Small intestine (tissue), 7 donors: Measurements from ENCODE around the gene RAD51D. TPM values are rescaled to one million over a fixed set of nuclear protein-coding genes. Genes with fewer than 3 reads are reported as not detected.

Experiments used
- DNase-seq, 2 donors: peaks; one replicate each; pipeline versions ENCODE4 v3.0.0 to v3.0.0-alpha.2; 2013
- FAIRE-seq: peaks from 2 replicates; lab custom pipeline; 2012; peaks lifted over from hg19 to GRCh38; lab: Jason Lieb, UNC
- H3K27ac ChIP-seq, 3 donors: one replicate each; pipeline ENCODE4 v1.5.1; 2013; ENCODE audit warnings: low read length in 2 of 3, mild to moderate bottlenecking in 2 of 3, control low read depth in 1 of 3, inconsistent platforms in 1 of 3, low read depth in 1 of 3, moderate library complexity in 1 of 3
- H3K27me3 ChIP-seq, 3 donors: one replicate each; pipeline ENCODE4 v1.6.1; 2013; ENCODE audit warnings: low read length in 3 of 3, inconsistent platforms in 1 of 3; ENCODE audit not compliant: control insufficient read depth in 3 of 3, insufficient read depth in 3 of 3
- H3K36me3 ChIP-seq, 3 donors: one replicate each; pipeline ENCODE4 v1.6.1; 2013; ENCODE audit warnings: low read length in 3 of 3, inconsistent platforms in 1 of 3, low read depth in 1 of 3, mild to moderate bottlenecking in 1 of 3, moderate library complexity in 1 of 3; ENCODE audit not compliant: control insufficient read depth in 3 of 3, insufficient read depth in 2 of 3
- H3K4me1 ChIP-seq, 3 donors: one replicate each; pipeline ENCODE4 v1.6.1; 2013; ENCODE audit warnings: low read length in 2 of 3, inconsistent platforms in 1 of 3, low read depth in 1 of 3, mild to moderate bottlenecking in 1 of 3, moderate library complexity in 1 of 3; ENCODE audit not compliant: control insufficient read depth in 3 of 3, insufficient read depth in 2 of 3
- H3K4me3 ChIP-seq, 3 donors: one replicate each; pipeline ENCODE4 v1.5.1; 2013; ENCODE audit warnings: low read length in 3 of 3, control low read depth in 1 of 3, inconsistent platforms in 1 of 3, low read depth in 1 of 3, mild to moderate bottlenecking in 1 of 3, moderate library complexity in 1 of 3
- H3K9me3 ChIP-seq, 2 donors: one replicate each; pipeline ENCODE4 v1.6.1; 2013; ENCODE audit warnings: low read depth in 1 of 2, low read length in 1 of 2; ENCODE audit not compliant: control insufficient read depth in 2 of 2, insufficient read depth in 1 of 2
- WGBS, 3 donors: extraction: QIAGEN DNeasy Blood & Tissue Kit; methylation state at CpG; one replicate each; pipeline ENCODE4 v1.1.7; 2013; 5-methylcytosine and 5-hydroxymethylcytosine counted together
- polyA plus RNA-seq, 4 donors: library from polyadenylated mRNA; stranded (reverse) in 3 of 4; unstranded in 1 of 4; fragments of 200-250 nt in 3 of 4; fragments of 120-200 nt in 1 of 4; gene quantifications; one replicate each; pipeline versions ENCODE4 v1.2.1 to v1.2.3, GENCODE V29; 2013
- donor health status: healthy with polysubstance abuse.
- donor health status: control.
- donor health status: control.
- donor health status: Bipolar disorder and iron deficiency.
- donor health status: healthy.

The RAD51D gene
- polyA plus RNA-seq, 4 donors: 0.89 to 12.2 (median 7.4) TPM

DNA sequence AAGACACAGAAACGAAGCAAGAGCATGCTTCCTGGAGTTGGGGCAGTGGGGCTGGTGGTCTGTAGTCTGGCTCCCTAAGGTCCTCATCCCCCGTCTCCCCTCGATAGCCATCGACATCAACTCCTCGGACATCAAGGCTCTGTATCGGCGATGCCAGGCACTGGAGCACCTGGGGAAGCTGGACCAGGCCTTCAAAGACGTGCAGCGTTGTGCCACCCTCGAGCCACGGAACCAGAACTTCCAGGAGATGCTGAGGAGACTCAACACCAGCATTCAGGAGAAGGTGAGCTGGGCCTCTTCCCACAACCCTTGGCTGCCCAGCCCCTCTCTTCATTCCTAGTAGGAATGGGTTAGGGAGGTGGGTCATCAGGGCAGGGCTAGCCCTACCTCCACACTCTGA, 30.3 kb upstream of the RAD51D start:
- H3K36me3 ChIP-seq: no peaks in the 10 kb centered on the region
- WGBS, 3 donors: 89 to 92% (median 90%) methylated on average over 11 of the region's 11 CpGs
- FAIRE-seq: no peak
- DNase-seq: no peak
- H3K4me1 ChIP-seq: no peaks in the 10 kb centered on the region
- no peak overlapping the region for H3K4me3 ChIP-seq
- no peak overlapping the region for H3K27ac ChIP-seq
- no peaks in the 10 kb centered on the region for H3K27me3 ChIP-seq
- H3K9me3 ChIP-seq: no peaks in the 10 kb centered on the region

- no peak for DNase-seq
- no peak overlapping the region for H3K4me3 ChIP-seq
- no peak overlapping the region for H3K27ac ChIP-seq
- WGBS, 3 donors: 68 to 73% (median 71%) methylated on average over 9 of the region's 9 CpGs
- H3K36me3 ChIP-seq: no peaks in the 10 kb centered on the region
- H3K27me3 ChIP-seq: no peaks in the 10 kb centered on the region
- FAIRE-seq: no peak
- H3K4me1 ChIP-seq: no peaks in the 10 kb centered on the region
- H3K9me3 ChIP-seq: no peaks in the 10 kb centered on the region
These were observed 28.5 kb upstream of the RAD51D start for GRCh38 chr17:35148144-35148543.

DNA sequence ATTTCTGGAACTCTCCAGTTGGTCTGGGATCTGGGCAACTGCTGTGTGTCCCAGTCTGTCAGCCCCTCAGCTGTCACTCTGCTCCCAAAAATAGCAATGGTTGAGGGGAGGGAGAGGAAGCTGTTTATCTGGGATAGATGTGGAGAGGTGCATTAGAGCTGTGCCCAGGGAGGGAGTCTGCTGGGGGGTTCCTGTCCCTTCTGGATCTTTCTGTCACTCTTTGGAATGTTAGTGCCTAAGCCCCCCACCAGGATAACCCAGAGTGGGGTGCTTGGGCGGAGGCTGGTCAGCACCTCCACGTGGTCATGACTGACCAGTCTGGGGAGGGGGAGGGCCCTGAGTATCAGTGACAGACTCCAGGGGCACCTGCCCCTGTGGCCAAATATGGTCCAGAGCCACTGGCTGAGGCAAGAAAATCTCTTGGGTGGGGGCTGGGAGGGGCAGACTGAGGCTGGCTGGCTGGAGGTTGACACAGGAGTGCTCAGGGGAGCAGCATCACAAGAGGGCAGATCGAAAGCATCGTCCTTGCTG, 27.8 kb upstream of the RAD51D start, which contains the start of gene UNC45B:
UNC45B (plus strand) TSS at position 443 of the 531 bp plus-strand sequence. CDS start 447 bp downstream, outside the sequence.
- Histone ChIP-seq H3K9me3 (no peaks in the 10 kb centered on the region), H3K4me1 (no peaks in the 10 kb centered on the region), H3K4me3 (no peak within 1 kb of the TSS), H3K27ac (no peak within 1 kb of the TSS), H3K36me3 (no peaks in the 10 kb centered on the region), H3K27me3 (no peaks in the 10 kb centered on the region)
- DNase-seq: no peak
- 69 to 82% (median 71%) methylated on average over 4 of the region's 4 CpGs for WGBS, 3 donors
- FAIRE-seq: no peak

DNA sequence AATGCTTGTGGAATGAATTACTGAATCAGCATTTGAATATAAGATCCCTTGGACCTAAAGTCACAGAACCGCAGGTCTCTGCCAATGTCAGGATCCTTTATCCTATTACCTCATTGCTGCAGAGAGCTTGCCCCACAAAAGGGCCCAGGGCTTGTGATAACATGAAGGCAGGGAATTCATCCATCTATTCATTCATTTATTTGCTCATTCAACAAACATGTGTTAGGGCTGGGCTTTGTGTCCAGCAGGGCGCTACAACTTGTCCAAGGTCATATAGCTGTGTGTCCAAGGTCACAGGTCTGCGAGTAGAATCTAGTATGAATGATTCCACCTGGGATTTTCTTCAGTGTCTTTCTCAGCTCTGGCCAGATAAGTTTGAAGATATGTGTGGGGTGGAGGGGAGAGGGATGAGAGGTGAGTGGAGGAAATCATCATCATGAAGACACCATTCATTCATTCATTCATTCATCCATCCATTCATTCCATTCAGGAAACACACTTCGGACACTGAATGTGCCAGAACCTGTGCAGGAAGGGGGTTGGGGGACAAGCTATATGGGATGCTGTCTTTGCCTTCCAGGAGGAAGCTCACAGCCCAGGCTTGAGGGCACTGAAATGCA, 26.7 kb upstream of the RAD51D start:
- H3K4me1 ChIP-seq: no peaks in the 10 kb centered on the region
- FAIRE-seq (no peak), DNase-seq (no peak)
- H3K36me3 ChIP-seq: no peaks in the 10 kb centered on the region
- H3K4me3 ChIP-seq: no peak overlapping the region
- H3K27me3 ChIP-seq: no peaks in the 10 kb centered on the region
- H3K27ac ChIP-seq: no peak overlapping the region
- WGBS, 3 donors: 66 to 79% (median 72%) methylated on average over 4 of the region's 4 CpGs
- no peaks in the 10 kb centered on the region for H3K9me3 ChIP-seq

GRCh38 chr17:35144840-35145239, 25.2 kb upstream of the RAD51D start:
- H3K4me1 ChIP-seq: no peaks in the 10 kb centered on the region
- no peaks in the 10 kb centered on the region for H3K27me3 ChIP-seq
- WGBS, 3 donors: 78 to 80% (median 80%) methylated on average over 4 of the region's 4 CpGs
- H3K4me3 ChIP-seq: no peak overlapping the region
- FAIRE-seq: no peak
- no peak for DNase-seq
- no peaks in the 10 kb centered on the region for H3K9me3 ChIP-seq
- H3K36me3 ChIP-seq: peaks cover 0 to 1% (median 0%) of the 10 kb centered on the region in 3 donors
- H3K27ac ChIP-seq: no peak overlapping the region

GRCh38 chr17:35142467-35142796, 22.8 kb upstream of the RAD51D start:
- Histone ChIP-seq H3K36me3 (peaks cover 0 to 19% (median 4%) of the 10 kb centered on the region in 3 donors), H3K4me1 (no peaks in the 10 kb centered on the region), H3K4me3 (no peak overlapping the region), H3K27me3 (no peaks in the 10 kb centered on the region), H3K27ac (no peak overlapping the region), H3K9me3 (no peaks in the 10 kb centered on the region)
- FAIRE-seq: no peak
- no peak for DNase-seq
- 66 to 73% (median 69%) methylated on average over 8 of the region's 8 CpGs for WGBS, 3 donors

DNA sequence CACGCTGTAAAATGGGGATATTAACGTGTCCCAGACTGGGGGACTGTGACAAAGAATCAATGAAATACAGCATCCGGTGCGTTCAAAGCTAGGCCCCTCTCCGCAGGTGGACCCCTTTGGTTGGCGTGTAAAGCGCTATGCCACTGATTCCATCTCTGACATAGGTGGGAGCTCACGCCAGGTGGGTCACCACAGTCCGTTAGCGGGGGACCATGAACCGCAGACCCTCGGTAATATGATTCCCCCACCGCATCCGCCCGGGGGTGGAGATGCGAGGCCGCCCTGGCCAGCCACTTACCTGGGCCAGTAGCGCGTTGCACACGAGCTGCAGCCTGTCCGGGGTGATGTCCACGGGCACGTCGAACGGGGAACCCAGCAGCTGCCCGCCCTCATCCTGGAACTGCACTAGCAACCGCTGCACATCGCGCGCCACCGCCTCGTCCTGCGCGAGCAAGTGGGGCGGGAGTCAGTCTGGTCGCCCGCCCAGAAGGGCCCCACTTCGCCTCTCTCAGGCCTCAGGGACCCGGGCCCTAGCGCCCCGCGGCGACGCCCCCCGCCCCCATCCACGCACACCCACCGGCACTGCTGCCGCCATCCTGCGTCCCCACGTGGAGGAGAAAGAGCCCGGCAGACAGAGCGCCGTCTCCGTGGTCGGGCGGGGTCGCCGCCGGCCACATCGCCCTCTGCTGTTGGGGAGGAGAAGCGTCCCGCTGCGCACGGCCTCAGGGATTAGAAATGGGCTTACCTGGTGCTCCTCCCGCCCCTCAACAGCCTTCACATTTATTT, 22.2 kb upstream of the RAD51D start, which contains the start of gene NLE1:
NLE1 (minus strand) TSS at position 623 of the 786 bp plus-strand sequence; CDS start at position 595, 28 bp downstream.
- H3K4me3 ChIP-seq: peak within 1 kb of the TSS; percentile 71 to 90 (median 80)
- DNase-seq (peak; percentile 69 to 89), FAIRE-seq (no peak)
- H3K9me3 ChIP-seq: no peaks in the 10 kb centered on the region
- H3K27ac ChIP-seq: no peak within 1 kb of the TSS
- WGBS, 3 donors: 0 to 1% (median 1%) methylated on average over 59 to 65 of the region's 65 CpGs
- no peaks in the 10 kb centered on the region for H3K27me3 ChIP-seq
- peaks cover 0 to 25% (median 7%) of the 10 kb centered on the region in 3 donors for H3K36me3 ChIP-seq
- no peaks in the 10 kb centered on the region for H3K4me1 ChIP-seq

DNA sequence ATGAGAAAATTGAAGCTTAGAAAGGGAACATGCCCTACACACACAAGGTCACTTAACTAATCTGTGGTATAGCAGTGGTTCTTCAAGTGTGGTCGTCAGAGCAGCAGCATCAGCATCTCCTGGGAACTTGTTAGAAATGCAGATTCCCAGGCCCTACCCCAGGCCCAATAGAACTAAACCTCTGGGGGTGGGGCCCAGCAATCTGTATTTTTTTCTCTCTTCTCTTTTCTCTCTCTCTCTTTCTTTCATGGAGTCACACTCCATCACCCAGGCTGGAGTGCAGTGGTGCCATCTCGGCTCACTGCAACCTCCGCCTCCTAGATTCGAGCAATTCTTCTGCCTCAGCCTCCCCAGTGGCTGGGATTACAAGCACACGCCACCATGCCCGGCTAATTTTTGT, 18.6 kb upstream of the RAD51D start:
- no peak overlapping the region for H3K4me3 ChIP-seq
- no peak overlapping the region for H3K27ac ChIP-seq
- H3K36me3 ChIP-seq: peaks cover 0 to 55% (median 17%) of the 10 kb centered on the region in 3 donors
- 92 to 95% (median 95%) methylated on average over 6 of the region's 6 CpGs for WGBS, 3 donors
- no peak for DNase-seq
- H3K4me1 ChIP-seq: no peaks in the 10 kb centered on the region
- no peaks in the 10 kb centered on the region for H3K9me3 ChIP-seq
- FAIRE-seq: no peak
- H3K27me3 ChIP-seq: no peaks in the 10 kb centered on the region
